ENCODE results near the gene MTARC1.

Gene MTARC1

DNA sequence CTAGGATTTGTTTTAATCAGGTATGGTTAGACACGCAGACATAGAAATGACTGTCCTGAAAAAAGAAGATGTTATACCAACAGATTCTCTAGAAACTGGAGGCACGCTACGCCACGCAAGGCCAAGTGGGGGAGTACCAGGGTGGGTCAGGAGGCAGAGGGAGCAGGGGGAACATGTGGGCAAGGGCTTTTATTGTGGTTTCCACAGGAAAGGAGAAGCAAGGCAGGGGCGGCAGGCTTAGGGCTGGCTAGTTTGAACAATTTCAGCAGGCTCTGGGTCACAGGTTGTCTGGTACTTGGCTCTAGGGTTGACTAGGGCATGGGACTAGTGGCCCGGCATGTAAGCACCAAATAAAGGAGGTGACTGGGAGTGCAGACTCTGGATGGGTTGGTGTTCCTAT lies 31.4 kb upstream of the MTARC1 start:
- Mint-ChIP-seq H3K4me3 (no peak overlapping the region), H3K4me1 (peaks cover 7% of the 10 kb centered on the region), H3K9me3 (no peaks in the 10 kb centered on the region), H3K27me3 (peaks cover 68% of the 10 kb centered on the region), H3K36me3 (ENCODE audit: insufficient read depth) (no peaks in the 10 kb centered on the region), H3K27ac (ENCODE audit: low read depth) (no peak overlapping the region)
- DNase-seq (ENCODE audit: low spot score in 2 of 2) (no peak), ATAC-seq (replicated peaks; ENCODE audit: extremely low read depth, poor library complexity, severe bottlenecking) (no peak)

DNA sequence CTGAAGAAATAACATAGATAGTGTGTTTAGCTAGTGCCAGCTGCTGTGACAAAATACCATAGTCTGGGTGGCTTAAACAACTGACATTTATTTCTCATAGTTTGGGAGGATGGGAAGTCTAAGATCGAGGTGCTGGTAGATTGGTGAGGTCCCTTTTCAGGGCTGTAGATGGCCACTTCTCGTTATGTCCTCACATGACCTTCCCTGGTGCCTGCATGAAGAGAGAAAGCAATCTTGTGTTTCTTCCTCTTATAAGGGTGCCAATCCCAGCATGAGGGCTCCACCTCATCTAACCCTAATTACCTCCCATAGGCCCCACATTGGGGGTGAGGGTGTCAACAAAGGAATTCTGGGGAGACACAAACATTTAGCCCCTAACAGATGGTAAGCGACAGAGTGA lies 29.3 kb upstream of the MTARC1 start:
- no peak for DNase-seq (ENCODE audit: low spot score in 2 of 2)
- Mint-ChIP-seq H3K9me3 (no peaks in the 10 kb centered on the region), H3K27ac (ENCODE audit: low read depth) (no peak overlapping the region), H3K4me1 (peaks cover 7% of the 10 kb centered on the region), H3K4me3 (no peak overlapping the region), H3K36me3 (ENCODE audit: insufficient read depth) (peaks cover 2% of the 10 kb centered on the region), H3K27me3 (peaks cover 47% of the 10 kb centered on the region)
- ATAC-seq (replicated peaks; ENCODE audit: extremely low read depth, poor library complexity, severe bottlenecking) = no peak

DNA sequence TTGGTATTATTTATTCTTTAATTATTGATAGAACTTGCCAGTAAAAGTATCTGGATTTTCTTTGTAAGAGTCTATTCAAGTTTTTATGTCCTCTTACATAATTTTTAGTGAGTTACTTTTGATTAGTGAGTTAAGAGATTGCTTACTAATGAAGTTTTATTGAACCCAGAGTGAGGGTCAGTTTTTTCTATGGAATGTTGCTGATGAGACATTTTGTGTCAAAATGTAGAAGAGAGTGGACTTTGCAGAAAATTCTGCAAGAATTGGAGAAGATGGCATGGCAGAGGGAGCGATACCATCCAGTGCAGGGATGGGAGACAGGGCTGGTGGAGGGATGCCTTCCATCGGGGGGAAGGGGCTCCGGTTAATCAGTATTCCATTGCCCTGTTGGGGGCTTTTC lies 27.6 kb upstream of the MTARC1 start:
- Mint-ChIP-seq H3K4me1 (peaks cover 3% of the 10 kb centered on the region), H3K4me3 (no peak overlapping the region), H3K36me3 (ENCODE audit: insufficient read depth) (peaks cover 2% of the 10 kb centered on the region), H3K27ac (ENCODE audit: low read depth) (no peak overlapping the region), H3K9me3 (no peaks in the 10 kb centered on the region), H3K27me3 (peaks cover 45% of the 10 kb centered on the region)
- no peak for DNase-seq (ENCODE audit: low spot score in 2 of 2)
- ATAC-seq (replicated peaks; ENCODE audit: extremely low read depth, poor library complexity, severe bottlenecking) = no peak

DNA sequence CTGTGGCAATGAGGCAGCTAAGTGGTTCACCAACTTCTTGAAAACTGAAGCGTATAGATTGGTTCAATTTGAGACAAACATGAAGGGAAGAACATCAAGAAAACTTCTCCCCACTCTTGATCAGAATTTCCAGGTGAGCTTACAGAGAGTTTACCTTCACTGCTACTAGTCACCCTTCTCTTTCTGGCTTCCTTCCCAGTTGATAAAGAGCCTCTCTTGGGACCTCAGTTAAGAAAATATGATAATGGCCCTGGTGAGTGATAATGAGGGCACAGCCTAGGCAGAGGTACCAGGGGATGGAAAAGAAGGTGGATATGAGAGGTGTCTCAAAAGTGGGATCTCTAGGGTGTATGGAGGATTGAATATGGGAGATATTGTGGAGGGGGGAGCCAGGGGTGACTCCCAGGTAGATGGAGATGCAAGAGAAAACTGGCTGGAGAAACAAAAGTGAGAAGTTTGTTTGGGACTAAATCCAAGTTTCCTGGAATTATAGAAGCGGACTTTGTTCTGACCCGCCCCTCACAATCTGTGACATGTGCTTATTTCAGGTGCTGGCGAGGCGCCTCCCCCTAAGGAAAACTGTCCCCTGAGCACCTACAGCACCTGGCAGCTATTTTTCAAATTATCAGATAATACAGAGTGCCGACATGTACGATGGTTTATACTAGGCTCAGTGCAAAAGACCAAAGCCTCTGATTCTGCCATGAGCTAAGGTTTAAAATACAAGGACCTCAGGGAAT lies 24.9 kb upstream of the MTARC1 start:
- Mint-ChIP-seq H3K4me1 (no peaks in the 10 kb centered on the region), H3K4me3 (peak overlapping the region; percentile 8), H3K27ac (ENCODE audit: low read depth) (no peak overlapping the region), H3K27me3 (peaks cover 20% of the 10 kb centered on the region), H3K36me3 (ENCODE audit: insufficient read depth) (peaks cover 2% of the 10 kb centered on the region), H3K9me3 (no peaks in the 10 kb centered on the region)
- DNase-seq (ENCODE audit: low spot score in 2 of 2) = no peak
- ATAC-seq (replicated peaks; ENCODE audit: extremely low read depth, poor library complexity, severe bottlenecking) = no peak

DNA sequence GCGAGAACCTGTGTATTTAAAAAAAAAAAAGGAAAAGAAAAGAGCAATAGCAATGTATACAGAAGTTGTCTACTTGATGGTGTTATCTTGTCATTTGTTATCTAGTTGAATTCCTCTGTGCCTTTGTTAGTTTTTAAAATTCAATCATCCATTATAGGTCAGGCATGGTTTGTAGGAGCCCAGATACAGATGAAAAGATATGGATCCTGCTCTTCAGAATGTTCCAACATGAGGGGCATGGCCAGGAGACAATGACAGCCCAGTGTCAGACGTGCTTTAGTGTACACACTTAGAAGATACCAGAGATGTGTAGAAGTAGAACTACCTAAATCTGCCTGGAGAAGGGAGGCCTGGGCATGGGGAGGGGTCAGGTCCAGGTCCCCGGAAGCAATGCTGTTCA lies 22.0 kb upstream of the MTARC1 start:
- Mint-ChIP-seq H3K4me3 (no peak overlapping the region), H3K9me3 (no peaks in the 10 kb centered on the region), H3K4me1 (no peaks in the 10 kb centered on the region), H3K36me3 (ENCODE audit: insufficient read depth) (peaks cover 2% of the 10 kb centered on the region), H3K27me3 (peaks cover 8% of the 10 kb centered on the region), H3K27ac (ENCODE audit: low read depth) (no peak overlapping the region)
- DNase-seq (ENCODE audit: low spot score in 2 of 2) (no peak), ATAC-seq (replicated peaks; ENCODE audit: extremely low read depth, poor library complexity, severe bottlenecking) (no peak)

DNA sequence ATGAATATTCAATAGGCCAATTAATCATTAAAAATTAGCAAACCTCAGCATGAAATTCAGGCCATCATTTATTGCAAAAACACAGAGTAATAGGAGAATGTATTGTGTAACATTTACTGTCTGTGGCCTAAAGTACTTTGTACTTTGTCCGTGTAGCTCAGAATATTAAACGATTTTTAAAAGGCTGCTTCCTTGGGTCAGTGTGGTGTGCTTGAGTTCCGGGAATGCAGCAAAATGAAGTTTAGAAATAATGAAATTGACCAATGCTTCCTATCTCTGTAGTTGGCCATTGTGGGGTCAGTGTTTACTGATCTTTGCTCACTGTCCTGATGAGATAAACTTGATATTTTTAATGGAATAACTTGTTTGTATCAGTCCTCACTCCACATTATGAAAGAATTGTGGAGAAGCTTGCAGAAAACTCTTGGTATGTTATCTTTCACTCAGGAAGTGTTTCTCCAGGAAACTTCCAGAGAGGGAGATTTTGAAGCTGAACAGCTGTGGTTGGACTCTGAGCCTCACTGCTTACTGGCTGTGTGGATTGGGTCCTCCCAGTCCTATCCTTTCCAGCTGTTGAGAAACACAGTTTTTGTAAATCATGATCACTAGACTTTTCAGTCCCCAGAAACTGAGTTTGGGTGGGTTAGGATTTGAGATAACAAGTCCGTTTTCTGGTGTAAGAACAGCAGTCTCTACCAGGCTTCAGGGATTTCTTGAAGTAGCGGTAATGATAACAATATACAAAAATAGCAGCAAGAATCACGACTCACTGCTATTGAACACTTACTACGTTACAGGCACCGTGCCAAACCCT lies 19.2 kb upstream of the MTARC1 start:
- no peaks in the 10 kb centered on the region for H3K4me1 Mint-ChIP-seq
- no peaks in the 10 kb centered on the region for H3K36me3 Mint-ChIP-seq (ENCODE audit: insufficient read depth)
- ATAC-seq (replicated peaks; ENCODE audit: extremely low read depth, poor library complexity, severe bottlenecking) (no peak), DNase-seq (ENCODE audit: low spot score in 2 of 2) (no peak)
- H3K27me3 Mint-ChIP-seq = peaks cover 12% of the 10 kb centered on the region
- H3K4me3 Mint-ChIP-seq = no peak overlapping the region
- H3K9me3 Mint-ChIP-seq = no peaks in the 10 kb centered on the region
- no peak overlapping the region for H3K27ac Mint-ChIP-seq (ENCODE audit: low read depth)

DNA sequence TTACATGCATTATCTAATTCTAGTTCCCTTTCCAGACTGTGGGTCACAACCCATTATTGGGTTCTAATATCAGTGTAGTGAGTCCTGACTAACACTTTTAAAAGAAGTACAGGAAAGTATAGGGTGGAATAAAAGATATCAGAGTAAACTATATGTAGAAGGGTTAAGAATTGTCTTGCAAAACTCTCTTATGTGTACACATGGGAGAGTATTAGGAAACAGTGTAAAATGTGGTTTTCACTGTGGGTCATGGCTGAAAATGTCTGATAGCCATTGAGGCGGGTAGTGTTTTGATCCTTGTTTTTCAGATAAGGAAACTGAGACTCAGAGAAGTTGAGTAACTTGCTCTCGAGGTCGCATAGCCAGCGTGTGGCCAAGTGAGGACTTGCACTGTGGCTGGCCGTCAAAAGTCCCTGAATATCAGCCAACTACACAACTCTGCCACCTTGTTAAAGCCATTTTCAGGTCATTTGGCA lies 18.5 kb upstream of the MTARC1 start:
- peaks cover 12% of the 10 kb centered on the region for H3K27me3 Mint-ChIP-seq
- H3K36me3 Mint-ChIP-seq (ENCODE audit: insufficient read depth) = no peaks in the 10 kb centered on the region
- no peaks in the 10 kb centered on the region for H3K9me3 Mint-ChIP-seq
- H3K4me3 Mint-ChIP-seq = no peak overlapping the region
- DNase-seq (ENCODE audit: low spot score in 2 of 2) = no peak
- no peak overlapping the region for H3K27ac Mint-ChIP-seq (ENCODE audit: low read depth)
- no peaks in the 10 kb centered on the region for H3K4me1 Mint-ChIP-seq
- no peak for ATAC-seq (replicated peaks; ENCODE audit: extremely low read depth, poor library complexity, severe bottlenecking)

DNA sequence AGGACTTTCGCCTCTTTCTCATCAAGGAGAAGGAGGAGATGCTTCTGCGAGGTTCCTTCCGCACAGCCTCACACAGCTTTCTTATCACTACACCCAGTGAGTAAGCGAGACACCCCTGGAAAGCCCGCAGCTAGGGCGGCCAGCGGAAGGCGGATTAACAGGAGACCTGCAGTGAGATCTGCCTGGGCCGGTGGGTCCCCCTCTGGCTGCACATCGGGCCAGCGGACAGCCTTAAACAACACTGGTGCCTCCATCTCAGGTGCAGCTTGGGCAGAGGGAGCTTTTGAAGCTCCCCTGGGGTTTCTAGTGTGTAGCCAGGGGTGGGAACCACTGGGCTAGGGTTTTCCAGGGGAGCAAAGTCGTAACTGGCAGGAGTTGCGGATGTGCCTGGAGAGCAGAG lies 17.5 kb upstream of the MTARC1 start:
- H3K4me3 Mint-ChIP-seq = no peak overlapping the region
- no peaks in the 10 kb centered on the region for H3K9me3 Mint-ChIP-seq
- H3K36me3 Mint-ChIP-seq (ENCODE audit: insufficient read depth) = no peaks in the 10 kb centered on the region
- no peak overlapping the region for H3K27ac Mint-ChIP-seq (ENCODE audit: low read depth)
- DNase-seq (ENCODE audit: low spot score in 2 of 2) (no peak), ATAC-seq (replicated peaks; ENCODE audit: extremely low read depth, poor library complexity, severe bottlenecking) (no peak)
- peaks cover 12% of the 10 kb centered on the region for H3K27me3 Mint-ChIP-seq
- no peaks in the 10 kb centered on the region for H3K4me1 Mint-ChIP-seq

DNA sequence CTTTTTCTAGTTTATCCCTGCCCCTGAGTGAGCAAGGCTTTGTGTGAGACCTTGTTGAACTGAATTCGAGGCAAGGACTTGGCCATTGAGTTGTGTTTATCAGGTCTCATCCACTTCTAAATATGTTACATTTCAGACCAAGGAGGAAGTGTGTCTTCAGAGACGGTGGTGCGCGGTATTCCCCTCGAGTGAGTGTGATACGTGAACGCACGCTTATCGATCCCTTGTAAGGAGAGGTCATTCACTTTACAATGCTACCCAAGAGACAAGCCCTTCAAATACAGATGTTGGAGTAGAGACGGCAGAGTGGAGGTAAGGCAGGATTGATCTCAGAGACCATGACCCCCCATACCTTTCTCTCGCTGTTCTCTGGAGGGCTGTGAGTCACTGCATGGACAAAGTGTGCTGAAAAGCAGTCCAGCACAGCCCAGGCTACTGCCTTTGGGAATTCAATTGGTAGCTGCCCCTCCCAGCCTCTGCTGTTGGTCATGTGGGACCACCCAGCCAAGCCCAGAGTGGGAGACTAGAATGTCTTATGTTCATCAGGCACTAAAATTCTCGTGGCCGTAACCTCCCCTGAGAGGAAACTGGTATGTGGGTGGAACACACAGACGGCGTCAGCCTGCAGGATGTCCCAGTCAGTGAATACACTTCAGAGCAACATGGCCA lies 16.3 kb upstream of the MTARC1 start:
- Mint-ChIP-seq H3K4me3 (no peak overlapping the region), H3K9me3 (no peaks in the 10 kb centered on the region), H3K27me3 (peaks cover 12% of the 10 kb centered on the region), H3K27ac (ENCODE audit: low read depth) (no peak overlapping the region), H3K4me1 (no peaks in the 10 kb centered on the region), H3K36me3 (ENCODE audit: insufficient read depth) (no peaks in the 10 kb centered on the region)
- DNase-seq (ENCODE audit: low spot score in 2 of 2) = no peak
- no peak for ATAC-seq (replicated peaks; ENCODE audit: extremely low read depth, poor library complexity, severe bottlenecking)

DNA sequence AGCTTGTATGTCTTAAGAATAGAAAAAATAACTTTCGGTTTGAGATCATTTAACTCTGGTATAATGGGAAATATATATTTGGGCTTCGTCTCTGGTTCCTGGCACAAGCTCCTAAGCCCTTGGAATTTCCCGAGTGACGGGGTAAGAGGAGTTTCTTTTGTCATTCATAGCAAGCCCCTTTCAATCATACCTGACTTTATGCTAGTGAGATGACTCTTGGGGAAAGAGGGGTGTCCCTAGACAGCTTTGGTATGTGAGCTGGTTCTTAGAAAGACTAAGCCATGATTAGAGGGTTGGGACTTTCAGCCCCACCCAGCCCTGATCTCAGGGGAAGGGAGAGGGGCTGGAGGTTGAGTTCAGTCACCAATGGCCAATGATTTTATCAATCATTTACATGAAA lies 13.9 kb upstream of the MTARC1 start:
- no peak overlapping the region for H3K4me3 Mint-ChIP-seq
- no peaks in the 10 kb centered on the region for H3K9me3 Mint-ChIP-seq

DNA sequence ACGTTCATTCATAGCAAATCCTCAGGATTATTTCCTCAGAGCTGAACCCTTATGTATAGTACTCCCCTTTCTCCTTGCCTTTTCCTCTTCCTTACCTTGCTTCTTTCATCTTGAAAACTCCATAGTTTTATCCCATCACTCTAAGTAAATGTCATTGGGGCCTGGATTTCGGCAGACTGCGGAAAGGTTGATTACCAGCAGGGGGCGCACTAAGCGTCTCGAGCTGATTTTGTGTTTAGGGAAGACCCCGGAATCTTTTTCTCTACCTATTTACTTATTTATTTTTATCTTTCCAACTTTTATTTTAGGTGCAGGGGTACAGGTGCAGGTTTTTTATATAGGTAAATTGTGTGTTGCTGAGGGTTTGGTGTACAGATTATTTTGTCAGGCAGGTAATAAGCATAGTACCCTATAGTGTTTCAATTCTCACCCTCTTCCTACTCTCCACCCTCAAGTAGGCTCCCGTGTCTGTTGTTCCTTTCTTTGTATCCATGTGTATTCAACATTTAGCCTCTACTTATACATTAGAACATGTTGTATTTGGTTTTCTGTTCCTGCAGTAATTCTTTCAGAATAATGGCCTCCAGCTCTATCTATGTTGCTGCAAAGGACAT lies 11.4 kb upstream of the MTARC1 start:
- no peaks in the 10 kb centered on the region for H3K9me3 Mint-ChIP-seq
- DNase-seq (ENCODE audit: low spot score in 2 of 2) = no peak

More for the DNA sequence above, 13.9 kb upstream of the MTARC1 start:
- Mint-ChIP-seq H3K27ac (ENCODE audit: low read depth) (no peak overlapping the region), H3K36me3 (ENCODE audit: insufficient read depth) (no peaks in the 10 kb centered on the region), H3K4me1 (no peaks in the 10 kb centered on the region), H3K27me3 (peaks cover 36% of the 10 kb centered on the region)
- DNase-seq (ENCODE audit: low spot score in 2 of 2) (no peak), ATAC-seq (replicated peaks; ENCODE audit: extremely low read depth, poor library complexity, severe bottlenecking) (no peak)

DNA sequence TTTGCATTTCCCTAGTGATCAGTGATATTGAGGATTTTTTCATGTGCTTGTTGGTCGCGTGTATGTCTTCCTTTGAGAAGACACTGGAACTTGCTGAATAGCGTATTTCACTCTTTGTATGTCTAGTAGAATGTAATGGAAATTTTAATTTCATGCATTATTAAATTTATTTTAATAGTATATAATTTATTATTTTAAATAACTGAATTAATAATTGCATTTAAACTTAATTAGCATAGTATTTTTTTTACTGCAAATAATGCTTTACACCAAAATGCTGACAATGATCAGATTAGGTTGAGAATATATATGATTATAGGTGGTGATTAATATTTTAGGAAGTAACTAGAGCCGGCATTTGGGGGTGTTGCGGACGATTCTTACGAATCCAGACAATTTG lies 10.5 kb upstream of the MTARC1 start:
- ATAC-seq (replicated peaks; ENCODE audit: extremely low read depth, poor library complexity, severe bottlenecking) = no peak
- Mint-ChIP-seq H3K27ac (ENCODE audit: low read depth) (no peak overlapping the region), H3K4me1 (no peaks in the 10 kb centered on the region), H3K27me3 (peaks cover 24% of the 10 kb centered on the region), H3K36me3 (ENCODE audit: insufficient read depth) (no peaks in the 10 kb centered on the region), H3K4me3 (no peak overlapping the region), H3K9me3 (no peaks in the 10 kb centered on the region)
- DNase-seq (ENCODE audit: low spot score in 2 of 2) = no peak

More for the DNA sequence above, 11.4 kb upstream of the MTARC1 start:
- Mint-ChIP-seq H3K27me3 (peaks cover 24% of the 10 kb centered on the region), H3K4me3 (no peak overlapping the region), H3K4me1 (no peaks in the 10 kb centered on the region), H3K36me3 (ENCODE audit: insufficient read depth) (no peaks in the 10 kb centered on the region), H3K27ac (ENCODE audit: low read depth) (no peak overlapping the region)
- no peak for ATAC-seq (replicated peaks; ENCODE audit: extremely low read depth, poor library complexity, severe bottlenecking)

Data from central memory CD8-positive, alpha-beta T cell (primary cell).